HS-27A (cell line): ENCODE results near the gene MAST1.
"Not testable (repeated sequence)": the region's sequence is repeated elsewhere in the genome, so short reads cannot be mapped to it uniquely, and the experiment has no call there.

Source experiments
- DNase-seq: peaks from one replicate; pipeline ENCODE4 v3.0.0-alpha.2; 2012; ENCODE audit warnings: low read depth, missing footprints

Gene MAST1

GRCh38 chr19:12840091-12841079 lies 2.1 kb downstream of the MAST1 start:
- DNase-seq, result no peak

DNA sequence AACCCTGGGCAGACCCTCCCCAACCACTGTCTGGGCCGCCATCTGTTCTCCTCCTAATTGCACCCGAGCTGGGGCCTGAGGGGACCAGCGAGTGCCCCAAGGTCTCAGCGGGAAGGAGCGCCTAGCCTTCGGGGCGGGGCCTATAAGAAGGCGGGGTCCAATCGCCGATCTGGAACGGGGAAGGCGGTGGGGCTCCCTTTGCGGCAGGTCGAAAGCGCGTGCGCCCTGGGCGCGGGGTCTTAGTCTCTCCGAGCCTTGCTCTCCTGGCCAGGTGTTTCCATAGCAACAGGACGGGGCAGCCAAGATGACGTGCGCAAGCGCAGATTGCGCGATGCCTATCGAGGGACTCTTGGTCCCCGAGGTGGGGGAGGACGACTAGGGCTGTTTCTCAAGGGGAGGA lies 2.8 kb downstream of the MAST1 start:
- DNase-seq, result no peak

- no peak for DNase-seq
Observed at GRCh38 chr19:12842511-12842910, 4.2 kb downstream of the MAST1 start.

- DNase-seq, result no peak
Observed at GRCh38 chr19:12843328-12843727, 5.0 kb downstream of the MAST1 start.

DNA sequence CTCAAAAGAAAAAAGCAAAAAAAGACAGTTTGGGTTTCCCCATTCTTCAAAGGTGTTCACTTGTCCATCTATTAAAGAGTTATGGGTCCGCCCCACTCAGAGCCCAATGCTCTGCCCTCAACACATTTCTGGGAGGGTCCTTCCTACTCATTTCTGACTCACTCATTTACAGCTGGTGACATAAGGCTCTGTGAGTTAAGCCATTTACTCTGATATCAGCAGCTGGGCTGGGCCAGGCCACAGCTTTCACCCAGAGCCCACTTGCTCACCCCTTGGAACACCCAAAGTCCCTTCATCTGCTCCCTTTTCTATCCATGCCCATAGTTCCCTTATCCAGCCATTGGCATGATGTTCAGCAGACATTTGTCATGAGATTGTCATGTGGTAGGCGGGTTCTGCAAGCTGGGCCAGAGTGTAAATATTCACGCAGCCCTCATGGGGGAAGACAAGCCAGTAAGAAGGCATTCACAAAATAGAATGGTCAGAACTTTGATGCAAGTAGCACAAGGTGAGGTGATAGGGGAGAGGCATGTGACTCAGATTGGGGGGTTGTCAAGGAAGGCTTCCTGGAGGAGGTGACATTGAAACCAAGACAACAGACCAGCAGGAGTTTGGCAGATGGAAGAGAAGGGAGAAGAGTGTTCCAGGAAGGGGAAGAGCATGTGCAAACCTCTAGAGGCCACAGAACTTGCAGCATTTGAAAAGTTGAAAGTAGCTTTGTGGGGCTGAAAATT lies 5.9 kb downstream of the MAST1 start:
- no peak for DNase-seq

- not testable (repeated sequence) for DNase-seq
Observed at GRCh38 chr19:12846613-12847012, 8.3 kb downstream of the MAST1 start.

DNA sequence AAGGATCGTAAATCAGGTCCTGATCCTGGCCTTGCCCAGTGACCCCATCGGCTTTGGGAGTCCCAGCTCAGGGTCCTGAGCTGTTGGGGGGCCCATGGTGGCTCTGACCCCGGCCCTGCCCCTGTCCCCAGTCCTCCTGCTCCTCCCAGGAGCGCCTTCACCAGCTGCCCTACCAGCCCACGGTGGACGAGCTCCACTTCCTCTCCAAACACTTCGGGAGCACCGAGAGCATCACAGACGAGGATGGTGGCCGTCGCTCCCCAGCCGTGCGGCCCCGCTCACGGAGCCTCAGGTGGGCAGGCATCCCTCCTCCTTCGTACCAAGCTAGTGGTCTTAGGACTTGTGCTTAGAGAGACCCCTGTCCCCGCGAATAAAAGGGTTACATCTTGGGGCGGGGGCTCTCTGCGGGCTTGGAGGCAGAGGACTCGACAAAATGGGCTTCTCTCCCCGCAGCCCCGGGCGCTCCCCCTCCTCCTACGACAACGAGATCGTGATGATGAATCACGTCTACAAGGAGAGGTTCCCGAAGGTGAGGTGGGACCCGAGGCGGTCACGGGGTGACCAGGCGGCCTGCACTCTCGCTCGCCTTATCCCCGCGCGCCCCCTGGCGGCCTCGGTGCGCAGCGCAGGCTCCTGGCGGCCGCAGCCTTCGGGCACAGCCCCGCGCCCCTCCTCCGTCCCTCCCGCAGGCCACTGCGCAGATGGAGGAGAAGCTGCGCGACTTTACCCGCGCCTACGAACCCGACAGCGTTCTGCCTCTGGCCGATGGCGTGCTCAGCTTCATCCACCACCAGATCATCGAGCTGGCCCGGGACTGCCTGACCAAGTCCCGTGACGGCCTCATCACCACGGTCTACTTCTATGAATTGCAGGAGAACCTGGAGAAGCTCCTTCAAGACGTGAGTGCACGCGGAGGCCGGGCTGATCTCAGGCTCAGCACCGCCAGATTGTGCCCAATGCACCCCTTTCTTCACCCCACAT lies 9.1 kb downstream of the MAST1 start:
- DNase-seq, result peak; percentile 27

DNA sequence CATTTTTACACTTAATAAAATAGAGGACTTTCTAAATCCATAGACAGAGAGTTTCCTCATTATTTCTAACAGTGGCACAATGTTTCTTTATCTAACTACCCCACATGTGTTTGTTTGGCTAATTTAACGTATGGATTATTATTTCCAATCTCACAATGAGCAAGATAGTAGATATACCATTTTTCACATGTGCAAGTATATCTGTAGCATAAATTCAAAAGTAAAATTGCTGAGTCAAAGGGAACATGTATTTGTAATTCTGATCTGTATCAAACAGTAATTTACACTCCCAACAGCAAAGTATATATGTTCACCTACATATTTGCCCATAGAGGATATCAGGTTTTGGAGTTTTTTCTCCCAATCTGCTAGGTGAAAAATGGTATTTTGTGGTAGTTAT lies 18.3 kb downstream of the MAST1 start:
- no peak for DNase-seq

DNA sequence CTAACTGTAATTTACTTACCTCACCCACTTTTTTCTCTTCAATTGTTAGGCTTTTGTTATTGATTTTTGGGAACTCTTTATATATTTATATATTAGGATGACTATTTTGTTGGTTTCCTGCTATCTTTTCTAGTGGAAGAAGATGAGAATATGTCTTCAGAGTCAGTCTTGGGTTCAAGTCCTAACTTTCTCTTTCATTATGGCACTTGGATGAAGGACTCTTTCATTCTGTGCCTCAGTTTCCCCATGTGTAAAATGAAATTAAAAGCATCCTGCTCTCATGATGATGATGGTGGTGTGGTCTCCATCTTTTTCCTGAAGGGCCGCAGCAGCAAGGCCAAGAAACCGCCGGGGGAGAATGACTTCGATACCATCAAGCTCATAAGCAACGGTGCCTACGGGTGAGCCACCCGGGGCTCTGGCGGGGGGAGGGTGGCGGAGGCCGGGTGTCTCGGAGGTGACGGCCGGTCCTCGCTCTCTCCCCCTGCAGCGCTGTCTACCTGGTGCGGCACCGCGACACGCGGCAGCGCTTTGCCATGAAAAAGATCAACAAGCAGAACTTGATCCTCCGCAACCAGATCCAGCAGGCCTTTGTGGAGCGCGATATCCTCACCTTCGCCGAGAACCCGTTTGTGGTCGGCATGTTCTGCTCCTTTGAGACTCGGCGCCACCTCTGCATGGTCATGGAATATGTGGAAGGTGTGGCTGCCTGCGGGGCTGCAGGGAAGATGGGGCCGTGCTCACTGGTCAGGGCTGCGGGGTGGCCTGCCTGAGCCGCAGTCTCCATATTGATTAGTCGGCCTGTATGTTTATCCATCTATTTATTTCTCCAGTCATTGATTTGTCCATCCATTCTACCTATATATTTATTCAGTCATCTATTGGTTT lies 20.0 kb downstream of the MAST1 start:
- DNase-seq, result no peak

GRCh38 chr19:12859546-12859945 lies 21.2 kb downstream of the MAST1 start:
- DNase-seq, result no peak

DNA sequence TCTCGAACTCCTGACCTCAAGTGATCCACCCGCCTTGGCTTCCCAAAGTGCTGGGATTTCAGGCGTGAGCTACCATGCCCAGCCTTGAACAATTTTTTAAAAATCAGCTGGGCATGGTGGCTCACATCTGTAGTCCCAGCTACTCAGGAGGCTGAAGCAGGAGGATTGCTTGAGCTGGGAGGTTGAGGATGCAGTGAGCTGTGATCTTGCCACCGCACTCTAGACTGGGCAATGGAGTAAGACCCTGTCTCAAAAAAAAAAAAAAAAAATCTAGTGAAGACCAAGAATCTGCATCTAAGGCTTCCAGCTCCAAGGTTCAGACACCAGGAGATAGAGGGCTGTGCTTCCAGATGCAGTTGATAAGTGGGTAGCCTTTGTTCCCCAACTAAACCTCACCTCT lies 25.8 kb downstream of the MAST1 start:
- no peak for DNase-seq

DNA sequence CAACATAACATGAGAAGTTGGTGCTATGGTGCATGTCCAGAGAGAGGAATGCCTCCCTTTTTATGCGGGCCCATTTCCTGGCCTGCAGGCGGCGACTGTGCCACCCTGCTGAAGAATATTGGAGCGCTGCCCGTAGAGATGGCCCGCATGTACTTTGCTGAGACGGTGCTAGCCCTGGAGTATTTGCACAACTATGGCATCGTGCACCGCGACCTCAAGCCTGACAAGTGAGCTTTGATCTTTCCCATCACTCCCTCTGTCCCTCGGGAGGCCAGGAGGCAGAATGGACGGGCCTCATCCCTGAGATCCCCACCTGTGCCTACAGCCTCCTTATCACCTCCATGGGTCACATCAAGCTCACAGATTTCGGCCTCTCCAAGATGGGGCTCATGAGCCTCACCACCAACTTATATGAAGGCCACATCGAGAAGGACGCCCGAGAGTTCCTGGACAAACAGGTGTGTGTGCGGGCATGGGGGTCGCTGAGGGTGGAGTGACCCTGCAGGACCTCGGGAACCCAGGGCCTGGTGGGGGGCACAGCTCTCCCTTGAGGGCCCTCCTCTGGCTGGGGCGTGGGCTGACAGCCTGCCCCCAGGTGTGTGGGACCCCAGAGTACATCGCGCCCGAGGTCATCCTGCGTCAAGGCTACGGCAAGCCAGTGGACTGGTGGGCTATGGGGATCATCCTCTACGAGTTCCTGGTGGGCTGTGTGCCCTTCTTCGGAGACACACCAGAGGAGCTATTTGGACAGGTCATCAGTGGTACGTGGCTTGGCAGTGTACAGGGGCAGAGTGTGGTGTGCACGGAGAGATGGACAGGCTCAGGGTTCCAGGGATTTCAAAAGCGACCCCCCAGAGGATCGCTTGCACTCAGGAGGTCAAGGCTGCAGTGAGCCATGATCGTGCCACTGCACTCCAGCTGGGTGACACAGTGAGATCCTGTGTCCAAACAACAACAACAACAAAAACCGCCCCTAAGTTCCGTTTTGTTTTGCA lies 26.7 kb downstream of the MAST1 start:
- no peak for DNase-seq

DNA sequence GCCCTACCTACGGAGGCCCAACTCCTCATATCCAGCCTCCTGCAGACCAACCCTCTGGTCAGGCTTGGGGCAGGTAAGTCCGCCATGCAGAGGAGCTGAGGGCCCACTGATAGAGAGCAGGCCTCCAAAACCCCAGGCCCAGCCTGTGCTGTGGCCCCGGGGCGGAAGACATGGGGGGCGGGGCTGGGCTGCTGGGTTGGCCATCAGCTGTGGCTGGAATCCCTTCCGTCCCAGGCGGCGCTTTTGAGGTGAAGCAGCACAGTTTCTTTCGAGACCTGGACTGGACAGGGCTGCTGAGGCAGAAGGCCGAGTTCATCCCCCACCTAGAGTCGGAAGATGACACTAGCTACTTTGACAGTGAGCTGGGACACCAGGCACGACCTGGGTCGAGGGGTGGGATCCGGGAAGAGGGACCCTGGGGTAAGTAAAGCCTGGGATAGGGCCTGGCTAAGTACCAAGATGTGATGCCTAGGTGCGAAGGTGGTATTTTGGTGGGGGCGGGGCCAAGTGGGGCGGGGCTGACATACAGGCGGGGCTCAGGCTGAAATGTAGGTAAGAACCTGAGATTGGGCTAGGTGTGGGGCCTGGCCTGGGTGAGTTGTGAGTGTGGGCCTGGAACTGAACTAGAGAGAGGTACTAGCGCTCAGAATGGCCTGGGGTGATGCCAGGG lies 27.6 kb downstream of the MAST1 start:
- DNase-seq, result no peak

GRCh38 chr19:12866416-12867119 lies 28.3 kb downstream of the MAST1 start:
- DNase-seq, result no peak

- no peak for DNase-seq
Observed at GRCh38 chr19:12867120-12868099, 29.1 kb downstream of the MAST1 start.

DNA sequence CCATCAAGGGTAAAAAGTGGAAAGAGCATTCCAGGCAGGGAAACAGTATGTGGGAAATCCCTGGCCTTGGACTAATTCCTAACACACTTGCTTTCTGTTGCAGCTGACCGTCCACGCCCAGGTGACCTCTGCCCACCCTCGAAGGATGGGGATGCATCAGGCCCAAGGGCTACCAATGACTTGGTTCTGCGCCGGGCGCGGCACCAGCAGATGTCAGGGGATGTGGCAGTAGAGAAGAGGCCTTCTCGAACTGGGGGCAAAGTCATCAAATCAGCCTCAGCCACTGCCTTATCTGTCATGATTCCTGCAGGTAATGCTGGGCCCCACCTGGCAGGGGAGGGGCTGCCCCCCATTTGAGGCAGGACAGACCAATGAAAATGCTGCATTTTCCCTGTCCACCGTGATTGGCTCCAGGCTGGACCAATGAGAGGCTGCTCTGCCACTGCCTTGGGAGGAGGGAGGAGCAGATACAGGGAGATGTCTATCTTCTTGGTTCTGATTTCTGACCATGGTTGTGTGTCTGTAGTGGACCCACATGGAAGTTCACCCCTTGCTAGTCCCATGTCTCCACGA lies 30.3 kb downstream of the MAST1 start:
- DNase-seq, result no peak

DNA sequence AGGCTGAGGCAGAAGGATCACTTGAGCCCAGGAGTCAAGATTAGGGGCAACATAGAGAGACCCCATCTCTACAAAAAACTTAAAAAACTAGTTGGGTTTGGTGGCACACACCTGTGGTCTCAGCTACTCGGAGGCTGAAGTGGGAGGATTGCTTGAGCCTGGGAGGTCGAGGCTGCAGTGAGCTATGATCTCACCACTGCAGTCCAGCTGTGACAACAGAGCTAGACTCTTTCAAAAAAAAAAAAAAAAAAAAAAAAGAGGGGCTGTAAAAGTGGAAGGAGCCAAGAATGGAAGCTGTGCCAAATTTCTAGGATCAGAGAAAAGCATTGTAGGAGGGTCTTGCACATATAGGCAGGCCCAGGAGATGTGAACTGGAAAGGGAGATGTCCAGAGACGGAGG lies 33.4 kb downstream of the MAST1 start:
- no peak for DNase-seq
